GM11168 (cell line): ENCODE measurements around the gene CAMK1D.

Experiments used
- in situ Hi-C: fragments of 300-500 bp; cut with MboI; formaldehyde crosslinking; loops from one replicate; pipeline ENCODE4 v1.12.0; 2022; ENCODE audit warnings: low sequenced_read_pairs; ENCODE audit not compliant: unreplicated experiment

The CAMK1D gene

DNA sequence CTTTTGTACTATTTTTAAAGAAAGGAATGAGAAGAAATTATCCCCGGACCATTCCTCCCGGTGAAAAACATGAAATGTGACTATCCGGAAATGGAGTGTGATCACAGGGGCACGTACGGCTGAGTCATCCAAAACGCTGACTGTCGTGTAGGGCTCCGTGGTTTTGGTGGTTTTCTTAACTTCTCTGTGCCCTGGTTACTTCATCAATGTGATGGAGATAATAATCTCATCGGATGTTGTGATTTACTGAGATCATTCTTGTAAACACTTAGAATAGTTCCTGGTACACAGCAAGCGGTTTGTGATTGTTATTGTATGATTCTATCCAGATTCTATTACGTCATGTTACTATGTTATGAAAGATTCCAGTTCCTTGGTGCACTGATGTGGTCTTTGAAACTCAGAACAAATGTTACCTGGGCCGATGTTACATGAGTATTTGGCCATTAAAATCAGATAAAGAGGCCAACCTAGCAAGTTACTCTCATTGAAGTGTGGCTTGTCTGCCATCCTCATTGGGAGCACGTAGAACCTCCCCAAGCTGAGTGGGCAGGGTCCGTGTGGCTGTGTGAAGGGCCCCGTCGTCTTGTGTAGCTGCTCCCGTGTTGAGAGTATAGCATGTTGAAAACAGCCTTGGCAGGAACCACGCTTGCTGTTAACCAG is 99.5 kb downstream of the CAMK1D start:
- in situ Hi-C loops = no loop called here

DNA sequence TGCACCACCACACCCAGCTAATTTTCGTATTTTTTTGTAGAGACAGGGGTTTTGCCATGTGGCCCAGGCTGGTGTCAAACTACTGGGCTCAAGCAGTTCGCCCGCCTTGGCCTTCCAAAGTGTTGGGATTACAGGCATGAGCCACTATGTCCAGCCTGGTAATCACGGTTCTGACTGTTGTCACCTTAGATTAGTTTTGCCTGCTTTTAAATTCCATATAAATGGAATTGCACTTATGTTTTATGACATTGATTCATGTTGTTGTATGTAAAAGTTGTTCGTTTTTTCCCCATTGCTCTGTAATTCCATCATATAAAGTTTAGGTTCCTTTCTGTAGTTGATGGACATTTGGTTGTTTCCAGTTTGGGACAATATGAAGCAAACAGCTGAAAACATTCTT is 106.0 kb downstream of the CAMK1D start:
- in situ Hi-C loops = no loop called here

DNA sequence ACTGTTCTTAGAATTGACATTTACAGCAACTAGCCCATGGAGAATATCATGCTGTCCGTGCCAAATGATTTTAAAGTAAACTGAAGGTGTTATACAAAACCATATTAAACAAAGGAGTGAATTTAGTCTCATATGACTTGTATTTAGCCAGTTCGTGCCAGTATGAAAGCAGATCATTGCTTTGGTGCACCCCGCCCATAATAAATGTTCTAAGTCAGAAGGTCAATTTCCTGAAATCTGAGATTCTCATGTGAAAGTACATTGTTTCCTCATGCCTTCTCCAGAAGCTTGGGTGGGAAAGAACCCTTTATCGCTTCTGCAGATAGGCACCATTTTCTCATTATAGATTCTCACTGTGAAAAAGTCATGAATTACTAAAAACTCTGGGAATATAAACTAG is 106.4 kb downstream of the CAMK1D start:
- in situ Hi-C loops = no loop called here

DNA sequence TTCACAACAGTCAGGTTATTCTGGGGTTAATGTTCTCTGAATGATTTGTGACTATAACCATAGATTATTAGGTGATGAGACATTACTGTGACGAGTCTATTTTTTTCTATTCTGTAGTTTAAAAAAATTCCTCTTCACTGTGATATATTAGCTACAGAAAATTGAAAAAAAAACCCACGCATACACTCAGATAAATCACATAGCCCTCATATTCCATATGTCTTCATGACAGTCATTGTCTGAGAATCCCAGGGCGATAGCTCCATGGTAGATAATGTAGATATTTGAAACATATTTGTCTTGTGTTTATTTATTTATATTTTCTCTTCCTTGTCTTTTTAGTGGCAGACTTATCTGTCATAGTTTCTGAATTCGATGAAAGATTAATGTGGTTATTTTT is 110.0 kb downstream of the CAMK1D start:
- in situ Hi-C loops = no loop called here

DNA sequence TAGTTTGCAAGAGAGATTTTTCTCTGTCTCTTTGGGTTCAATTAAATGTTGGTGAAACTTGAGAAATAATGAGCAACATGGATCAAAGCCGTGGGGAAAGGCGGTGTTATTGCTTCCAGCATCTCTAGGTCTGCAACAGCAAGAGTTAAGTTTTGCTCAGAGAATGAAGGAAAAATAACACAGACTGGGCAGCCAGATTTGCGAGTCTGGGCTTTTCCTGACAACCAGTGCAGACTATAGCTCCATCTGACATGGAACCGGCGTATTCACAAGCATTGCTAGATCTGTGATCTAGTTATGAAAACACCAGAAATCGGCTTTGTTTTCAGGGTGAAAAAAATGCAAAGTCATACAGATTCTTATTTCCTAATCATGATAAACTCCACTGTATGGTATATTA is 110.4 kb downstream of the CAMK1D start:
- in situ Hi-C loops = loop anchor here (10.0 kb wide), 1 partner anchor 195 kb away; no protein-coding TSS in a partner anchor

DNA sequence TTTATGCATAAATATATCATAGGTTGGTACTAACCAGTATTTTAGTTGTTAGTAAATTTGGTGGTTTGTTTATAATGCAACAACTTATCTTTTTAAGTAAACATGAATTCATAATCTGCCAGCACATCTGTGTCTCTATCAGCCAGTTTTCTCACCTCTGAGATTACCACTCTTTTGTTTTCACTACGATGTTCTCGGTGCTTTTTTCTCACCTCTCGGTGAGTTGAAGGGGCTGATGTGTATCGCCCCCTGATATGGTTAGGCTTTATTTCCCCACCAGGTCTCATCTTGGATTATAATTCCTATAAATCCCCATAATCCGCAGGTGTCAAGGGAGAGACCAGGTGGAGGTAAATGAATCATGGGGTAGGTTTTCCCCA is 114.1 kb downstream of the CAMK1D start:
- in situ Hi-C loops = loop anchor here (10.0 kb wide), 1 partner anchor 199 kb away; no protein-coding TSS in a partner anchor

DNA sequence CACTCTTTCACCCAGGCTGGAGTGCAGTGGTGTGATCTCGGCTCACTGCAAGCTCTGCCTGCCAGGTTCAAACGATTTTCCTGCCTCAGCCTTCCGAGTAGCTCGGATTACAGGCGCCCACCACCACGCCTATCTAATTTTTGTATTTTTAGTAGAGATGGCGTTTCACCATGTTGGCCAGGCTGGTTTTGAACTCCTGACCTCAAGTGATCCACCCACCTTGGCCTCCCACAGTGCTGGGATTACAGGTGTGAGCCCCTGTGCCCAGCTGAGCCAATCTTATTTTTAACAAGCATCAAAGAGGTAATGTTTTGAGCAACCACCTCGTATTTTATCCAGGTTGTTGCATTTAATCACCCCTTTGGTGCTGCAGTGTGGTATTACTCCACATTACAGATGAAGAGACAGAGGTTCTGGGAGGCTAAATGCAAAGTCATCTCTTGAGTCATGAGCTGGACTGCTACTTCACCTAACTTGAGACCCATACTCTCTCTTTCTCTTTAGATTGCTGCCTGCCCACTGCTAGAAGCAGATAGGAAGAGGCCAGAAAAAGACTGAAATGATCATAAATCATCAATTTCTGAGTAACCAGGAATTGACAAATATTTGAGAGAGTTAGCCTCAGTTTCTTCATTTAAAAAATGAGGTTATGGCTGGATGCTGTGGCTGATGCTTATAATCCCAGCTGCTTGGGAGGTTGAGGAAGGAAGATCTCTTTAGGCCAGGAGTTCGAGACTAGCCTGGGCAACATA is 116.2 kb downstream of the CAMK1D start:
- in situ Hi-C loops = loop anchor here (10.0 kb wide), 1 partner anchor 201 kb away; no protein-coding TSS in a partner anchor

DNA sequence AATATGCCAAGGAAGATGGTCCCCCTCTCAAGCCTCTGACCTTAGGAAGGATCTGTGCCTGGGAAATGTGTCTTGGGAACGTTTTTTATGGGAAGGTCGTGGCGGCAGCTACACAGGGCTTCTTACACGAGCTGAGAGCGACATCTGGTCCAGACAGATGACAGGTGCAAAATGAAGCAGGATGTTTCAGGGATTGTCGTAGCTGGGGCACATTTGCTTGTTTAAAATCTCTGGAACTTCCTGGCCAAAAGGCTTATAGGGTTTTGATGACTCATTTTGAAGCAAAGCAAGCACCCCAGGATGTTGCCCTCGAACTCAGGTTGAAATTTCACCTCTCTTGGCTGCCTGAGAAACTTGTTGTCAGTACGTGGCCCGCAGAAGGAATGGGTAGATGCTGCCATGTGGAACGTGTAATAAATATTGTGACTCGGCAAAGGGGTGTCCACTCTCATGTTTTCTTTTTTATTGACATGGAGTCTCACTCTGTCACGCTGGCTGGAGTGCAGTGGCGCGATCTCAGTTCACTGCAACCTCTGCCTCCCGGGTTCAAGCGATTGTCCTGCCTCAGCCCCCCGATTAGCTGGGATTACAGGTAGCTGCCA is 117.5 kb downstream of the CAMK1D start:
- in situ Hi-C loops = loop anchor here (10.0 kb wide), 1 partner anchor 202 kb away; no protein-coding TSS in a partner anchor

DNA sequence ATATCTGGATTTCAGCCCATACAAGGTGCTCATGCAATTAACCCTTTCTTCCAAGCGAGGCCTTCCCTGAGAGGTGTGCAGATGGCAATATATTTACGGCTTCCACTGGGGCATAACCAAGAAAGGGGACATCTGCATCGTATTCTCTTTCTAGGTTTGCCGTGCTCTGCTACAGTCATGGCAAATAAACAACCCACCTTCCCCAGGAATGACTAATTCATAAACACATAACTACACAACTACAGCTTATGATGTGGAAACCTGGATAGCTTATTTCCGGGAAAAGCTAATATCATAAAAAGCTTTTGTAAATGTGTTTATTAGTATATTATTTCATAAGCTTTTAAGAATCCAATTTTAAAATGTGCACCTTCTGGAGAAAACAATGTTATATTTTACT is 120.0 kb downstream of the CAMK1D start:
- in situ Hi-C loops = loop anchor here (10.0 kb wide), 1 partner anchor 205 kb away; no protein-coding TSS in a partner anchor

DNA sequence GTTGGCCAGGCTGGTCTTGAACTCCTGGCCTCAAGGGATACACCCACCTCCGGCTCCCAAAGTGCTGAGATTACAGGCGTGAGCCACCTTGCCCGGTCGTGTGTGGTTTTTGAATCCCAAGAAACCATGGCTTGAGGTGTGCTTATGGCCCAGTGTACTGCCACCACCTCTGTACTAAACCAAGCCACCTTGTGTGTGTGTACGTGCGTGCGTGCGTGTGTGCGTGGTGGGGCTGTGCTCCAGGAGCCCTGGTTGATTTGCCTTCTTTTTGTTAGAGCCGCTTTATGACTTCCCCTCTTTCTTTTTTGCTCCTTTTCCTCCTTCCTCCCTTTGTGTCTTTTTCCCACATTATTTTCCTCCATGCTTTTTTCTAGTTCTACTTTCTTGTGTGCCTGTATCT is 121.4 kb downstream of the CAMK1D start:
- in situ Hi-C loops = no loop called here

DNA sequence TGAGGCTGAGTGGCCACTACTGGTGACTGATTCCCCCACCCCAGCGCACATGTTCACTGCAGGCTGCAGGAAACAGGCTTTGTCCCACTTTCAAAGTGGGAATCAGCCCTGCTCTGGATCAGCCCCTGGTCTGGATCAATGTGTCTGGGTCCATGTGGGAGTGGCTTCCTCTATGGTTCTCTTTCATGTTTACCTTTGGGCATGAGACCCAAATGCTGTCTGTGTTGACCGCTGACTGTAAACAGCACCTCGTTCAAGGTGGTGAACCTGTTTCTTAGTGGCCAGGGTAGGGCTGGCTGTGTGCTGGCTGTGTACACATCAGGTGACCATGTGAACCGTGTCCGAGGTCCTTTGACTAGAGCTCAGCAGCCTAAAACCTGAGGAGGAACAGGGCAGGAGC is 121.8 kb downstream of the CAMK1D start:
- in situ Hi-C loops = no loop called here

DNA sequence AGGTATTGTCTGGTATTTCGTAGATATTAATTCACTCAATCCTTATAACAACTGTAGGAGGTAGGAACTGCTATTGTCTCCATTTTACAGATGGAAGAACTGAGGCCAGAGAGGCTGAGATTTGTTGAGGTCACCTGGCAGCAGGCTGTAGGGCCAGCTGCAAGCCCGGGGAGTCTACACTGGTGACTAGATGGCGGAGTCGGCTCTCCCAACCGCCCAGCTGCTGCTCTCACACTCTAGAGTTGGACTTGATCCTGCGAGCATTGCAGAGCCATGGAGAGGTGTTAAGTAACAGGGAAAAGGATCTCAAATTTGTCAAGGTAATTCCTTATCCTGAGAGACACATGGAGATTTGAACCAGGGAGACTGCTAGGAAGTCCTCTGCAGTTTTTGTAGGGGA is 124.1 kb downstream of the CAMK1D start:
- in situ Hi-C loops = no loop called here

DNA sequence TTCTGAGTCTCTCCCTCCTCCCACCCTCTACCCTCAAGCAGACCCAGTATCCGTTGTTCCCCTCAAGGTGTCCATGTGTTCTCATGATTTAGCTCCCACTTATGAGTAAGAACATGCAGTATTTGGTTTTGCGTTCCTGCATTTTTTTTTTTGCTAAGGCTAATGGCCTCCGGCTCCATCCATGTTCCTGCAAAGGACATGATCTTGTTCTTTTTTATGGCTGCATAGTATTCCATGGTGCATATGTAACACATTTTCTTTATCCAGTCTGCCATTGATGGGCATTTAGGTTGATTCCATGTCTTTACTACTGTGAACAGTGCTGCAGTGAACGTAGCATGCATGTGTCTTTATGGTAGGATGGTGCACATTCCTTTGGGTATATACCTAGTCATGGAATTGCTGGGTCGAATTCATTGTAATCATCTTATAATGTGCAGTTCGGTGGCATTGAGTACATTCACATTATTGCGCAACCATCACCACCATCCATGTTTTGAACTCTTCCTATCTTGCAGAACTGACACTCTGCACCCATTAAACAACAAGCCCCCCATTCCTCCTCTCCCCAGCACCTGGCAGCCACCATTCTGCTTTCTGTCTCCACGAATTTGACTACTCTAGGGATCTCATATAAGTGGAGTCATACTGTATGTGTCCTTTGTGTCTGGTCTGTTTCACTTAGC is 125.5 kb downstream of the CAMK1D start:
- in situ Hi-C loops = no loop called here

DNA sequence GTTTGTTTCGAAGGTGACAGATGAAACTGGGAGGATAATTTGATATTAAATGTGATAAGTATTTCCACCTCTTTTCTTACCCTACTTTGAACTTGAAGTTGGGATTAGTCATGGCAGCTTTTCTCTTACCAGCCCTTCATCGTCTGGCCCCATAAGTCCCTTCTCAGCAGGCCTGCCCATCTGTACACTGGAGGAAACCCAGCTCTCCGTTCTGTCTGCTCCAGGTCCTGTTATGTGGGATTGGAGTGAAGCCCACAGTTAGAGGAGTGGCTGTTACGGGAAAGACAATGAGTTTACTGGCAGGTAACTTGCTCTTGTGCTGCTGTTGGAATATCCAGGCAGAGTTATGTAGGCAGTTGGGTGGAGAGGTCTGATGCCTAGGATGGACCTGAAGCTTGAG is 127.3 kb downstream of the CAMK1D start:
- in situ Hi-C loops = no loop called here

DNA sequence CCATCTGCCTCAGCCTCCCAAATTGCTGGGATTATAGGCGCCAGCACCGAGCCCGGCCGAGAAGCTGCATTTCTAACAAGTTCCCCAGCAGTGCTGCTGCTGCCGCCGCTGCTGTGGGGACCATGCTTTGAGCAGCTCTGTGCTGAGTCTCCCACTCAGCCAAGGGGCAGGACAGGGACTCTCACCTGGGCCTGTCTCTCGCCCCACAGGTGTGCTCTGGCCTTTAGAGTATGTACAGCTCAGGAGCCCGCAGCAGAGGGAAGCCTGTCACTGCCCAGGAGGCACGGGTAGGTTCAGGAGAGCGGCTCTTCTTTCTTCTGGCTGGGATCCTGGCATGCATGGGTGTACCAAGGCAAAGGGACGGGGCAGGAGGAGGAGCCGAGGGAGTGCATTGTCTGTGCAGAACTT is 130.1 kb downstream of the CAMK1D start:
- in situ Hi-C loops = no loop called here

DNA sequence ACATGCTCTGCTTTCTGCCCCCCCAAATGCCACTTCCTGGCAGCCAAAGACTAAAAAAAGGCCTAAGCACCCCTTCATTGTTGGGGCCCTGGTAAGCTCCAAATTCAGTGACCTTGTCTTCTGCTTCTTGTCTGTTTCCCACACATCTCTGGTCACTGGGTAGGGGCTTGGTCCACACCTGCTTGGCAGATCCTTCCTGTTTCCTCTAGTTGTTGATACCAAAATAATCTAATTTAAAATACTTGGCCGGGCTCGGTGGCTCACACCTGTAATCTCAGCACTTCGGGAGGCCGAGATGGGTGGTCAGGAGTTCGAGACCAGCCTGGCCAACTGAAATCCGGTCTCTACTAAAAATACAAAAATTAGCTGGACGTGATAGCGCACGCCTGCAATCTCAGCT is 130.6 kb downstream of the CAMK1D start:
- in situ Hi-C loops = no loop called here

DNA sequence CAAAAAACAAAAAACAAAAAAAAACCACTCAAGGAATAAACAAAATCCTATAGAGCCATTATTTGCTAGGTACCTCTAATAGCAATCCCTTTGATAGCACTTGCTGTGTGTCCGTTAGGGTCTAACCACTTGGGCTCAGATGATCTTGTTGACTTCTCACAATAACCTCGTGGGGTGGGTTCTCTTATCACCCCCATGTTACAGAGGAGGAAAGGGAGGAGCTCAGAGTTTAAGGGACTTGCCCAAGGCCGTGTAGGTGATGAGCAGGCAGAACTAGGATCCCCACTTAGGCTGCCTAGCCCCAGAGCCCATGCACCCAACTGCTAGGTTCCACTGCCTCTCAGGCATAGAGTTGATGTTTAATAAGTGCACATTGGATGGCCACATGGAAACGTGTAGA is 131.1 kb downstream of the CAMK1D start:
- in situ Hi-C loops = no loop called here

DNA sequence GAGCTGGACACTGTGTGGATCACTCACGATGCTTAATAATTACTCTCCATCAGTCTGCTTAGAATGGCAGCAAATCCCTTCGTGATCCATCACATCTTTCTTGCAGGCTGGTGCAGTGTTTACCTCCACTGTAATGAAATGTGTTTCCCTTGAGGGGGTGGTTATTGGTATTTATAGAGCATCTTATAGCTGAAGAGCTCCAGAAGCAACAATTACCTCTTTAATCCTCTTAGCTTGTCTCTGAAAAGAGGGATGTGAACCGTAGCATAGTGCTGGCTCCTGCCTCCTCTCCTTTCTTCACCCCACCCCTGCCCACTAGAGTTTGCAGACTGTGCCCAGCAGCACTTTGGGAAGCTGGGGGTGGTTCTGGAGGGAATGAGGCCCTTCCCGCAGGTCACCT is 132.6 kb downstream of the CAMK1D start:
- in situ Hi-C loops = no loop called here

DNA sequence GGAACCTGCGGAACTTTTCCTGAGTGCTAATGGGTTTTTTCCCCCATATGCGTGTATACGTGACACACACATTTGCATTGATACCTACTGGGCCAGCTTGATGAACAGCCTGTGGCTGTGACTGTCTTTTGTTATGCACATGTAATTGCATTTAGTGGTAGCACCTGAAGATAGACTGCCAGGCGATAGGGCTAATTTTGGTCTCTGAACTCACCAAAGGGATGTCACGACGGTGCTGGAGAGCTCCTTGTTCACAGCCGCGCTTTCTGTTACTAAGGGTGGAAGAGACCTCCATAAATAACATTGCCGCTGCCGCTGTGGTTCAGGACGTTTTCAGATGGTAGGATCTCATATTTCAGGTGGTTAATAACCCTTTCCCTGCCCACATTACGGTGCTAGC is 133.2 kb downstream of the CAMK1D start:
- in situ Hi-C loops = no loop called here

DNA sequence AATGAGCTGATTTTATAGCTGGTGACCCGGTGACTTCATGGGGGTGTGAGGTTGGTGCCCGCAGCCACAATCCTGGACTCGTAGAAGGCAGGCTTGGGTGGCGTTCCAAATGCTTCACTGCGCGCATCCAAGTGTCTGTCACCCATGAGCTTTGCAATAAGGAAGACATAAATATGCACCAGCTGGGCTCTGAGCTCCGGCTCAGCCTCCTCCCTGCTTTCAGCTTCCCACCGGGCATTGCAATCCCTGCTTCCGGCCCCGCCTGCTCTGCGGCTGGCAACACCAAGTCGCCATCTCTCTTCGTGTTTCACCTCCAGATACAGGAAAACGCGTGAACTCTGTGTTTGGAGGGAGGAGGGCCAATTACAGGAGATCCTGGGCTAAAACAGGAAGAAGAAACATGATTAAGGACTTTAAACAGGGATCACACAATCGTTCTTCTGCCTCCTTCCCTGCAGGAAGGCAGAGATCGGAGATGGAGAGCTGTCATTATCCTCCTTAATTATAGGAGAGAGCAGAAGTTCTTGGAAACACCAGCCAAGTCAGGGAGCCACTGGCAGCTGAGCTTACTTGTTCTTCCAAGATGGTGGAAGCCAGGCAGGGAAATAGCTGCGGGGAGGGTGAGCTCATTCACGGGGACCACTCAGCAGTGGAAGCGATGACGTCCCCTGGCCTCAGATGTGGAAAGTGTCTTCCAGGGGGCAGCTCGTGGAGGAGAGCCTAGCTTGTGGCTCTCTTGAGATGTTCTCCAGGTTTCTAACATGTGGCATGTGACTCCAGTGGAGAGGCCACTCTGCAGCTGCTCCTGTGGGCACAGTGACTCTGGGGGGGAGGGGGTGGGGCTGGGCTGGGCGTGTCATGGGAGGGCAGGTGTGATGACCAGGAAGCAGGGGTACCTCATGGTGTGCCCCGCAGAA is 134.9 kb downstream of the CAMK1D start:
- in situ Hi-C loops = no loop called here
